ES-I3 (cell line): ENCODE results near the gene PFDN1.

Source experiments
- H3K36me3 ChIP-seq: 2 replicates; pipeline ENCODE4 v1.6.1; 2013; ENCODE audit warnings: mild to moderate bottlenecking, low read length, control low read depth, moderate library complexity; ENCODE audit not compliant: insufficient read depth
- H3K4me1 ChIP-seq: 2 replicates; pipeline ENCODE4 v1.6.1; 2013; ENCODE audit warnings: mild to moderate bottlenecking, control low read depth, low read length; ENCODE audit not compliant: insufficient read depth
- H3K9ac ChIP-seq: 2 replicates; pipeline ENCODE4 v1.6.1; 2013; ENCODE audit warnings: low read depth, mild to moderate bottlenecking, low read length, moderate library complexity
- H3K9me3 ChIP-seq: 2 replicates; pipeline ENCODE4 v1.6.1; 2013; ENCODE audit warnings: mild to moderate bottlenecking, low read length, moderate library complexity; ENCODE audit not compliant: control insufficient read depth, insufficient read depth

PFDN1 gene

DNA sequence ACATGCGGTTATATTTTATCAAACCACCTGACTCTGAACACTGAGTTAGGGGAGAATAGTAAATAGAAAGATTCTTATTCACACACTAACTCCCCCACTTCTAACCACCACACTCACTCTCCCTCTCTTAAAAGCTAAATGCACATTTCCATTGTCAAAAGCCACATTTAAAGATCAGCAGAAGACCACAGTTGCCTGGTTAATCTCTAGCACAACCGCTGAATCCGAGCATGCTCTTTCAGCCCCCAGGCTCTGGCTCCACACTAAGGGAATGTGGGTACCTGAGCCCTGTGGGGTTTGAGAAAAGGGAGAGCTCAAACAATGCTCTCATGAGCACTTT is 35.7 kb downstream of the PFDN1 start:
- Histone ChIP-seq H3K4me1 (peaks cover 5% of the 10 kb centered on the region; the same call in 1 of the 2 replicates), H3K9me3 (no peaks in the 10 kb centered on the region), H3K9ac (no peak overlapping the region), H3K36me3 (no peaks in the 10 kb centered on the region)

- Histone ChIP-seq H3K9ac (no peak overlapping the region), H3K9me3 (no peaks in the 10 kb centered on the region), H3K36me3 (no peaks in the 10 kb centered on the region), H3K4me1 (peaks cover 10% of the 10 kb centered on the region; the same call in 1 of the 2 replicates)
Observed at GRCh38 chr5:140266471-140267200, 36.3 kb downstream of the PFDN1 start.

- H3K36me3 ChIP-seq: no peaks in the 10 kb centered on the region
- no peaks in the 10 kb centered on the region for H3K9me3 ChIP-seq
- H3K4me1 ChIP-seq: peaks cover 16% of the 10 kb centered on the region
- H3K9ac ChIP-seq: no peak overlapping the region
Observed at GRCh38 chr5:140265845-140266244, 37.1 kb downstream of the PFDN1 start.

- Histone ChIP-seq H3K9me3 (no peaks in the 10 kb centered on the region), H3K9ac (no peak overlapping the region), H3K4me1 (peaks cover 30% of the 10 kb centered on the region), H3K36me3 (no peaks in the 10 kb centered on the region; the same call in 1 of the 2 replicates)
Observed at GRCh38 chr5:140262839-140263238, 40.1 kb downstream of the PFDN1 start.

DNA sequence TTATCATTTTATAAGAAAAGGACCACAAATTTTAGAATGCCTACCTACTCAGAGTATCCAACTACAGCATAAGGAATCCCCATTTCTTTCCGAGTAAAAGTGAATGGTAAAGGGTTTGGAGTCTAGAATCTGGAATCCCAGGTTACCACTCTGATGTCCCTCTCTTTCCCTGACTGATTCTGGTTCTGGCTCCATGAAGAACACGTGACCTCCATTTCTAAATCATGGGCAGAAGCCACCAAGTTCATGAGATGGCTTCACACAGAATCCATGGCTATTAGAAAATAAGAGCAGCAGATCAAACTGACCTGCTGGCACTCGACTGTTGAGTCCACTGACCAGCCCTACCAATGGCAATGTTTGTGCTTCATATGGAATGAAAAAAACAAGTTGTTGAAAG is 40.7 kb downstream of the PFDN1 start:
- Histone ChIP-seq H3K9me3 (no peaks in the 10 kb centered on the region), H3K9ac (no peak overlapping the region), H3K36me3 (no peaks in the 10 kb centered on the region; the same call in 1 of the 2 replicates), H3K4me1 (peaks cover 34% of the 10 kb centered on the region)

DNA sequence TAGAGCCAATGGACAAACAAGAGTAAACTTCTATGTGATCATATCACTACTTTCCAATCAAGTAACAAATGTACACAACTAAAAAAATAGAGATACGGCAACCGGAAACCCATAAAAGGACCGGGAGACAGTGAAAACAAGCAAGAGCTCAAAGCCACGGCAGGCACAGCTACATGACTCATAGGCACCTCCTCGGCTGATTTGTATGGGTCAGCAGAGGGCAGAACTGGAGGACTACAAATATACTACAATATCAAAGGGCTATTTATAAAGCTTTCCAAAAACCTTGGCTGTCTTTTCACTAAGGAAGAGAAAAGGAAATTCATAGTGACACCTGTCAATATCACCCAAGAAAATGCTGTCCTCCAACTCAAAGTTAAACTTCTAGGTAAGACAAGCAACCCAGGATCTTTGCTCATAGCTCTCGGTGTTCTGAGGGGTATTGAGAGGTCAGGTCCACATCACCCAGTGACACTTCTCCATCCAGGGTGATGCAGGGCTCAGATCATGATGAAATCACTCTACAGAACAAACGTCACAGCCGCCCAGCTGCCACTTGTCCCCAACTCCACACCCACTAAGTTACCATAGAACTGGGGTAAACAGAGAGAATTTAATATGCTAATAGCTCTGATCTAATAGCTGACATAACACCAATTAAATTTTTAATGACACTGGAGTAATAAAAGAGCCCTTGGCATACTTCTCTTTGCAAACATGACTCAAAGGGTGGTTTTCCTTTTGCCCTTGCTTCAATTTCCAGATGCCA is 41.3 kb downstream of the PFDN1 start:
- Histone ChIP-seq H3K36me3 (no peaks in the 10 kb centered on the region; the same call in 1 of the 2 replicates), H3K9me3 (no peaks in the 10 kb centered on the region), H3K9ac (no peak overlapping the region), H3K4me1 (peaks cover 32% of the 10 kb centered on the region)

- Histone ChIP-seq H3K4me1 (peaks cover 29% of the 10 kb centered on the region), H3K36me3 (no peaks in the 10 kb centered on the region; the same call in 1 of the 2 replicates), H3K9me3 (no peaks in the 10 kb centered on the region), H3K9ac (no peak overlapping the region)
Observed at GRCh38 chr5:140260089-140260656, 42.7 kb downstream of the PFDN1 start.

GRCh38 chr5:140259500-140259899 is 43.4 kb downstream of the PFDN1 start:
- no peak overlapping the region; the same call in 1 of the 2 replicates for H3K9ac ChIP-seq
- no peaks in the 10 kb centered on the region for H3K9me3 ChIP-seq
- H3K4me1 ChIP-seq: peaks cover 29% of the 10 kb centered on the region
- H3K36me3 ChIP-seq: no peaks in the 10 kb centered on the region; the same call in 1 of the 2 replicates

- no peak overlapping the region for H3K9ac ChIP-seq
- no peaks in the 10 kb centered on the region; the same call in 1 of the 2 replicates for H3K36me3 ChIP-seq
- H3K4me1 ChIP-seq: peaks cover 29% of the 10 kb centered on the region
- H3K9me3 ChIP-seq: no peaks in the 10 kb centered on the region
Observed at GRCh38 chr5:140258873-140259272, 44.0 kb downstream of the PFDN1 start.

DNA sequence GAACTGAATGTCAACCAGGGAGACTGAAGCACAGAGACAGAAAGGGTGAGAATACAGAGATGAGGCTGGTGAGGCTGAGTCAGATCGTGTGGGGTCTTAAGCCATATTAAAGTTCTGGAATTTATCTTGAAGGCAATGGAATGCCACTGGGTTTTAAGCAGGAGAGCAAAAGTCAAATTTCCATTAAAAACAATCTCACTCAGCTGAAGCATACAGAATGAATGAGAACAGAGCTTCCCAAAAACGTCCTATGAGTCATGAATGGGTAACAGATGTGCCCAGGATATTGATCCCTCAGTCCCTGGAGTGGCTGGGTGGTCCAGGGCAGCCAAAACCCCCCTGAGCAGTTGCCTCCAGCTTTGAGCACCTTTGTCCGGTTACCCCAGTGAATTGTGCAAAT is 44.9 kb downstream of the PFDN1 start:
- H3K36me3 ChIP-seq: no peaks in the 10 kb centered on the region; the same call in 1 of the 2 replicates
- H3K4me1 ChIP-seq: peaks cover 29% of the 10 kb centered on the region
- no peak overlapping the region for H3K9ac ChIP-seq
- H3K9me3 ChIP-seq: no peaks in the 10 kb centered on the region

DNA sequence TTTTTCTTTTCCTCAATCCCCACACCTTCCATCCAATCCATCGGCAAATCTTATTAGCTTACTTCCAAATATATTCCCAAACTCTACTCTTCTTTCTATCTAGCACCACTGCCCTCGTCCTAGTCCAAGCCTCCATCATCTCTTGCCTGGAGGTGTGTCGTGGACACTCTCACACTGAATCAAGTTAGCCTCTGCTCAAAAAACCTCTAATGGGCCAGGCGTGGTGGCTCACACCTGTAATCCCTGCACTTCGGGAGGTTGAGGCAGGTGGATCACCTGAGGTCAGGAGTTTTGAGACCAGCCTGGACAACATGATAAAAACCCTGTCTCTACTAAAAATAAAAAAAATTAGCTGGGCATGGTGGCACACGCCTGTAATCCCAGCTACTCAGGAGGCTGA is 46.2 kb downstream of the PFDN1 start:
- Histone ChIP-seq H3K9me3 (no peaks in the 10 kb centered on the region), H3K36me3 (no peaks in the 10 kb centered on the region; the same call in 1 of the 2 replicates), H3K4me1 (peaks cover 36% of the 10 kb centered on the region), H3K9ac (no peak overlapping the region)

GRCh38 chr5:140255460-140256157 is 47.3 kb downstream of the PFDN1 start:
- Histone ChIP-seq H3K4me1 (peaks cover 29% of the 10 kb centered on the region), H3K9ac (no peak overlapping the region), H3K9me3 (no peaks in the 10 kb centered on the region), H3K36me3 (no peaks in the 10 kb centered on the region; the same call in 1 of the 2 replicates)

DNA sequence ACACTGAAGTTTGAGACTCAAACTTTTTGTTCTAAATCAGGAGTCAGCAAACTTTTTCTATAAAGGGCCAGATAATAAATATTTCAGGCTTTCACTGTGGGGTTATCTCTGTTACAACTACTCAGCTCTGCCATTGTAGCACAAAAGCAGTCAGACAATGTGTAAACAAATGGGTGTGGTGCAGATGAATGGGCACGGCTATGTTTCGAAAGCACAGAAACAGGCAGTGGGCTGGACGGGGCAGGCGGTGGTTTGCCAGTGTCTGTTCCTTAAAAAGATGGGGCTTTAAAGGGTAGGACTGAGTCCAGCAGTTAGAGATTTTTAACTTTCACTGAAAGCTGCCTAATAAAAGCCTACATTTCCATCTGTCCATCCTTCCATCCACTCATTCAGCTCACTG is 48.9 kb downstream of the PFDN1 start:
- no peaks in the 10 kb centered on the region; the same call in 1 of the 2 replicates for H3K36me3 ChIP-seq
- H3K9me3 ChIP-seq: no peaks in the 10 kb centered on the region
- H3K4me1 ChIP-seq: peaks cover 23% of the 10 kb centered on the region
- H3K9ac ChIP-seq: no peak overlapping the region

DNA sequence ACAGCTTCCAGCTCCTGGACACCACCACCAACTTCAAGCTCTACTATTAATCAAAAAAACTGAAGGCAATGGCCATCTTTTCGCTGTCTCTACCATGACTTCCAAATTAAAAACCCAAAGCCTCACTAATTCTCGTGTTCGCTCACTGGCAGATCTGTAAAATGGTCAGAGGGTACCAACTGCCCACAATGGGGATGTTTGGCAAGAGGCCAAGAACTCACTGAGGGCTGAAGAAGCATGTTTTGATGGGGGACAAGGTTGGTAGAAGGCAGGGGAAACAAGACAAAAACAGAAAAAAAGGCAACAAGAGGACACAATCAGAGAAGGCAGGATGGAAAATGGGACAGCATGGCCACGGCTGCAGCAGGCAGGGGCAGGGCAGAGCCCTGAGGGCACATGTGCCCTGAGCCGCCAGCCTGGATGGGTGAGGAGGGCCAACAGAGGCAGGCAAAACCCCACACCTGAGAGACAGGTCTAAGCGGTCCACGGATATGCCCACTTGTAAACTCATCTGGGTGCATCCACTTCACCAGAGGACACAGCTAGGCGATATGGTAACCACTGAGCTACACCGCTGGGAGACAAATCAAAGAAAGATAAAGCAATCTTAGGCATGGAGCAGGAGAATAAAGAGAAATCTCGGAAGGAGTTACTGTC is 50.3 kb downstream of the PFDN1 start:
- Histone ChIP-seq H3K36me3 (no peaks in the 10 kb centered on the region), H3K9ac (no peak overlapping the region), H3K9me3 (no peaks in the 10 kb centered on the region), H3K4me1 (peaks cover 13% of the 10 kb centered on the region)
